ELF-1 (cell line): ENCODE measurements around the gene C1orf87.

Source experiments
- DNase-seq: peaks from one replicate; pipeline ENCODE4 v3.0.0-alpha.2; 2016; ENCODE audit warnings: low read depth, low spot score

Gene C1orf87

GRCh38 chr1:59948990-59949389 lies 124.6 kb downstream of the C1orf87 start:
- no peak for DNase-seq

- peak; percentile 68 for DNase-seq
These were observed 126.3 kb downstream of the C1orf87 start for GRCh38 chr1:59947047-59947938.

GRCh38 chr1:59945790-59946189 lies 127.8 kb downstream of the C1orf87 start:
- no peak for DNase-seq
